ENCODE measurements around the gene TM4SF18. TPM values are rescaled to one million over a fixed set of nuclear protein-coding genes. Genes with fewer than 3 reads are reported as not detected.

Gene TM4SF18
- total RNA-seq, 1 experiment from 2014 or later, result not detected

GRCh38 chr3:149313542-149313941 is 19.9 kb downstream of the TM4SF18 start:
- TF ChIP-seq EZH2 (IDR thresholded peaks at IDR 0.05; ENCODE audit: low read depth) (no peak), CTCF (conservative IDR thresholded peaks at IDR 0.05) (no peak)
- POLR2A ChIA-PET (ENCODE audit: unreplicated experiment), result no interaction called here
- Histone ChIP-seq H3K27ac (no peak overlapping the region), H3K4me1 (replicated peaks; ENCODE audit: insufficient read depth) (peaks cover 50% of the 10 kb centered on the region), H3K4me3 (no peak overlapping the region), H3K79me2 (ENCODE audit: low read depth) (no peaks in the 10 kb centered on the region), H3K9me3 (ENCODE audit: insufficient read depth, low read depth) (peaks cover 7% of the 10 kb centered on the region; the same call in 1 of the 2 replicates), H3F3A (ENCODE audit: insufficient read depth, low read depth) (peaks cover 20% of the 10 kb centered on the region), H3K36me3 (ENCODE audit: low read depth) (no peaks in the 10 kb centered on the region), H3K9me2 (ENCODE audit: insufficient read depth) (no peaks in the 10 kb centered on the region), H4K20me1 (ENCODE audit: insufficient read depth) (no peaks in the 10 kb centered on the region), H3K27me3 (ENCODE audit: insufficient read depth, low read depth) (no peaks in the 10 kb centered on the region), H2AFZ (no peak overlapping the region), H3K4me2 (no peak overlapping the region)
- no peak for DNase-seq
- BruUV-seq (replicated peaks), result no TSS peak
- CTCF ChIA-PET, result no interaction called here
- intact Hi-C loops (cut with micrococcal nuclease; ENCODE audit: unreplicated experiment), result no loop called here

GRCh38 chr3:149310796-149311534 is 22.5 kb downstream of the TM4SF18 start:
- Histone ChIP-seq H3K36me3 (ENCODE audit: low read depth) (no peaks in the 10 kb centered on the region), H3K79me2 (ENCODE audit: low read depth) (no peaks in the 10 kb centered on the region), H3K4me2 (peak overlapping the region; percentile 51), H3K4me1 (replicated peaks; ENCODE audit: insufficient read depth) (peaks cover 35% of the 10 kb centered on the region), H3F3A (ENCODE audit: insufficient read depth, low read depth) (peaks cover 20% of the 10 kb centered on the region), H3K4me3 (no peak overlapping the region; the same call in 1 of the 2 replicates), H4K20me1 (ENCODE audit: insufficient read depth) (no peaks in the 10 kb centered on the region), H2AFZ (peak overlapping the region; percentile 72), H3K9me3 (ENCODE audit: insufficient read depth, low read depth) (peaks cover 10% of the 10 kb centered on the region; the same call in 1 of the 2 replicates), H3K9me2 (ENCODE audit: insufficient read depth) (no peaks in the 10 kb centered on the region), H3K27ac (peak overlapping the region; percentile 87), H3K27me3 (ENCODE audit: insufficient read depth, low read depth) (no peaks in the 10 kb centered on the region)
- no TSS peak for BruUV-seq (replicated peaks)
- ChIA-PET CTCF (interaction anchor here (1.5 kb wide), 1 partner anchor 10 kb away, joined by 3 read pairs; no protein-coding TSS in a partner anchor), POLR2A (ENCODE audit: unreplicated experiment) (interaction anchor here (0.5 to 1.3 kb wide), 10 partner anchors 11 to 345 kb away, joined by 3 to 9 read pairs (median 4); partner anchors contain the start of gene HPS3)
- intact Hi-C loops (cut with micrococcal nuclease; ENCODE audit: unreplicated experiment), result no loop called here
- TF ChIP-seq EZH2 (IDR thresholded peaks at IDR 0.05; ENCODE audit: low read depth) (no peak), CTCF (conservative IDR thresholded peaks at IDR 0.05) (no peak)
- peak; percentile 15 to 39 for DNase-seq

GRCh38 chr3:149307435-149307783 is 26.0 kb downstream of the TM4SF18 start:
- intact Hi-C loops (cut with micrococcal nuclease; ENCODE audit: unreplicated experiment), result no loop called here
- H3K79me2 ChIP-seq (ENCODE audit: low read depth), result no peaks in the 10 kb centered on the region
- H2AFZ ChIP-seq, result no peak overlapping the region
- H3F3A ChIP-seq (ENCODE audit: insufficient read depth, low read depth), result peaks cover 13% of the 10 kb centered on the region
- BruUV-seq (replicated peaks), result no TSS peak
- ChIA-PET CTCF (no interaction called here), POLR2A (ENCODE audit: unreplicated experiment) (no interaction called here)
- TF ChIP-seq EZH2 (IDR thresholded peaks at IDR 0.05; ENCODE audit: low read depth) (no peak), CTCF (conservative IDR thresholded peaks at IDR 0.05) (no peak)
- no peak for DNase-seq
- peaks cover 22% of the 10 kb centered on the region; the same call in 1 of the 2 replicates for H3K9me3 ChIP-seq (ENCODE audit: insufficient read depth, low read depth)
- H4K20me1 ChIP-seq (ENCODE audit: insufficient read depth), result no peaks in the 10 kb centered on the region
- H3K4me2 ChIP-seq, result no peak overlapping the region
- H3K4me1 ChIP-seq (replicated peaks; ENCODE audit: insufficient read depth), result peaks cover 23% of the 10 kb centered on the region
- H3K27me3 ChIP-seq (ENCODE audit: insufficient read depth, low read depth), result no peaks in the 10 kb centered on the region
- no peaks in the 10 kb centered on the region for H3K36me3 ChIP-seq (ENCODE audit: low read depth)
- no peak overlapping the region for H3K4me3 ChIP-seq
- H3K9me2 ChIP-seq (ENCODE audit: insufficient read depth), result no peaks in the 10 kb centered on the region
- no peak overlapping the region for H3K27ac ChIP-seq

Data from PC-9 (cell line).